HG03025 (cell line): ENCODE measurements around the gene PXDN.
"Not testable (repeated sequence)": the region's sequence is repeated elsewhere in the genome, so short reads cannot be mapped to it uniquely, and the experiment has no call there.

Source experiments
- ATAC-seq: cut with Tn5 transposase; IDR thresholded peaks from one replicate; pipeline ENCODE4 v1.9.1; 2021; ENCODE audit warnings: mild to moderate bottlenecking, moderate library complexity; ENCODE audit not compliant: unreplicated experiment, low FRiP score

PXDN gene

DNA sequence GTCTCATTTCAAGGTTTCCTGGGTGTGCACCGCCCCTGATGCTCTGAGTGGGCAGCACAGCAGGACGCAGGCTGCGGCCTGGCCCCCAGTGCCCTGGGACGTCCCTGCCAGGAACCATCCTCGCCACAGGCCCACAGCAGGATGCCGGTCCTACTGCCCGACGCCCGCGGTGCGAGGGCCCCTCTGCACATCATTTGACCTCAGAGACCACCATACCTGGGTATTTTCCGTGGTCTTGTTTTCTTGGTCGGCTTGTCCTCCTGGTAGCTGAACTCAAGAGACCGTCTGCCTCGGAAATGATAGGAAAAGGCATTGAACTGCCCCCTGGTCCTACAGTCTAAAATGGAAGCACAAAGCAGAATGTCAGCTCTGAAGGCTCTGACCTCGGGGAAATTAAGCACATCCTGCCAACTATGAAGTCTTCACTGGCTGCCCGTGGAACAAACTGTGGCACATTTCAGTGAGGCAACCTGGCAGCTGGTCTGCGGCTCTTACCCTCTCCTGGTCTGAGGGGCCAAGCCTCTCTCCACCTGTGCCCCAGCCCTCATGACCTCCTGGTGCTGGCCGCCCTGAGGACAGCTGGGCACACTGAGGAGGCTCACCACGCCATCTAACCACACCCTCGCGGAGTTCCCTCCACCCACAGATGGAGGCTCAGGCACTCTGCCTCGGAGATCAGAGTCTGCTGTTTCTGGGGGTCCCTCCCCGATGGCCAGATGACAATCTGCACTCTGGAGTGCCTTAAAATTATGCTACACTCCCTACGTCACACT lies 105.0 kb downstream of the PXDN start:
- ATAC-seq: no peak

DNA sequence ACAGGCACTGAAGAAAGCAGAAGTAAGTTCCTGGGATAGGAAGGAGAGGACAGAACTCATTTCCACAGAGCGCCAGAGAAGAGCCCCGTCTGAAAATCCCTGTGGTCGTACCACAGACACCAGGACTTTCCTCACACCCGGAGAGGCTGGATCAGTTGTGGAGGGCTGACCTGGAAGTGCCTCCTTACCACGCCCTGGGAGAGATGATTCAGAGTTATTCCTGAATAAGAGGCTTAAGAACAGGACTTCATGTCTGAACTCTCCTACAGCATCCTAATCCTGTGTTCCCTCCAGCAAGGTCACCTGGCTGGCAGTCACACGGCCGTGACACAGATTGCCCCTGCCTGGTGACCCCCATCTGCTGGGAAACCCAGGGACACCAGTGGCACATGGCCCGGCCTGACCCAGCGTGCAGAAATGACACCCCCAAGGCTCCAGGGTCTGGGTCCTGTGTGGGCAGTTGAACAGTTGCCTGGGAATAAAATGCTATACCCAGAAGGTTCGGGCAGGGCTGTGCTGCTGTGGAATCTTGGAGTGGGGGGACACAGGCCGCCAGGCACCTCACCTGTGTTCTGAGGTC lies 105.9 kb downstream of the PXDN start:
- ATAC-seq: no peak

DNA sequence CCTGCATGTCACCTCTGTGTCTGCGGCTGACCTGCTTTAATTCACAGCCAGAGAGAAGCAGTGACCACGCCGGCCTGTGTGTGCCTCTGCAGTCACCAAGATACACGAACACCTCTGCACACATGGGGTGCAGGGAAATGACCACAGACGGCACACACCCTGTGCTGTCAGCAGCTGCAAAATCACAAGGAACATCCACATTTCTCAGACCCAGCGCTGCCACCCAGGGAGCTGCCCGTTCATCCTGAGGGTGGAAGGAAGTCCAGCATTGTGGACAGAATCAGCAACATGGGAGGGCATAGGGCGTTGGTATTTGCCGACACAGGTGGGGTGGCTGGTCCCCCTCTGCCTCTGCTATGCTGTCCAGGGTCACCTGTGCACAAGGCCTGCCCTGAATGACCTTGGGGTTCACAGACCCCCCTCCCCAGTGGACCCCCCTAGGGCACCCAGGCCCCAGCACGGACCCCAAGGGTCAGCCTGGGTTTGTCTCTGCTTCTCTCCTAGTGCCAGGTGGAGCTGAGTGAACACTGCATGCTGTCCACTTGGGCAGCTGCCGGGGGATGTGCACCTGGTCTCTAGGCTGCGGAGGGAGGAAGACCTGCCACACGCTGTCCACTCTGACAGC lies 107.4 kb downstream of the PXDN start:
- no peak for ATAC-seq

GRCh38 chr2:1635823-1636222 lies 108.5 kb downstream of the PXDN start:
- ATAC-seq: no peak

GRCh38 chr2:1634681-1635341 lies 109.5 kb downstream of the PXDN start:
- no peak for ATAC-seq

DNA sequence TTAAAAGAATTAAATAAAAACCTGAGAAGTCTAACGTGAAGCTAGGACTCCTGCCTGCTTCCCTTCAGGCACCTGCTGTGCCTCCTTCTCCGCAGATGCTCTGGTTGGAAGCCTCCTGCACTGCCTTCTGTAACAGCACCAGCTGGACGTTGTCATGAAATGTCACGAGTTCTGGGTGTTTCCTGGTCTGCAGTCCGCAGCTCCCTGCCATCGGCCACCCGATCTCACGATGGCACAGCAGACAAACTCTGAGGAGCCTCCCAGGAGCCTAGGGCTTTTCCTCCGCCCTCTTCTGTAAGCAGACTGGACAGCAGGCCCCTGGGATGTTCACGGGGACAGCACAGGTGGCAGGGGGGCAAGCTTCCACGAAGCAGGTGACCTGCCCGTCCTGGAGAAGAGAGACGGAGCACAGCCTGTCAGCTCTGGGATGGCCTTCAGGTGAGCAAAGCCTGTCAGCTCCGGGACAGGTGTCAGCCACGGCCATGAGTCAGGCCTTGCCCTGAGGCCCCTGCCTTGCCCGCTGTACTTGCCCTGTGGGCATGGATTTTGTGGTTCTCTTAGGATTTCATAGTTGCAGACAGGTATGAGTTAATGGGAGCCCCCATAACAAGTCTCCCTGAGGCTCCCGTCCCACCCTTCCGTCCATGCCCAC lies 110.3 kb downstream of the PXDN start:
- no peak for ATAC-seq

- no peak for ATAC-seq
These were observed 111.1 kb downstream of the PXDN start for GRCh38 chr2:1633092-1633671.

- ATAC-seq: no peak
These were observed 111.8 kb downstream of the PXDN start for GRCh38 chr2:1632510-1632909.

GRCh38 chr2:1632002-1632348 lies 112.3 kb downstream of the PXDN start:
- no peak for ATAC-seq

GRCh38 chr2:1631292-1632001 lies 112.9 kb downstream of the PXDN start:
- no peak for ATAC-seq

GRCh38 chr2:1628893-1629292 lies 115.4 kb downstream of the PXDN start:
- ATAC-seq: no peak

DNA sequence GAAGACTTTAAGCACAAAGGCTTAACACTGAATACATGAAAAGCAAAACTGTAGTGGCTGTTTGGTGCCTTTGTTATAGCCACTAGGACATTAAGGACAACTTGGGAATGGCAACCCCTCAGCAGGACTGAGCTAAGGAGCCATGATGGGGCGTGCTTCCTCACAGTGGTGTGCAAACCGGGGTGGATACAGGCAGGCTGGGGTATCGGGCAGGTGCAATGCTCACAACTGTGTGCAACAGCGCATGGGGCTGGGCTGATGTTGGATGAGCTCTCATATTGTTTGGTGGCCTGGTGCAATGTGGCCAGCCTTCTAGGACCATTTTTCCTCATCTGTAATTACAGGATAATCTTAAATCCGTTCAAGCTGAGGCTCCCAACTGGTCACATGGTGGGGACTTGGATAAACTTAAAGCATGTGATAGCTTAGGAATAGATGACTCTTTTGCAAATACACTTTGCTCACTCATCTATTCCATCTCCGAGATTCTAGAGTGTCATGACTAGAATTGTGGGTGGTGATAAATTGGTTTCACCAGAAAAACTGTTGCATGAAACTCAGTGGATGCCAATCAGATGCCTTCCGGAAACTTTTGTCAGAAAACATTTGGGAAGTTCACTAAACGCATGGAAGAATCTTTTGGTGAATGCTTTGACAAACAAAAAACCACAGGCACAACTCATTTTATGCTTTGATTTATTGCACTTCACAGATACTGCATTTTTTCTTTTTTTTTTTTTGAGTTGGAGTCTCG lies 116.5 kb downstream of the PXDN start:
- ATAC-seq: no peak

DNA sequence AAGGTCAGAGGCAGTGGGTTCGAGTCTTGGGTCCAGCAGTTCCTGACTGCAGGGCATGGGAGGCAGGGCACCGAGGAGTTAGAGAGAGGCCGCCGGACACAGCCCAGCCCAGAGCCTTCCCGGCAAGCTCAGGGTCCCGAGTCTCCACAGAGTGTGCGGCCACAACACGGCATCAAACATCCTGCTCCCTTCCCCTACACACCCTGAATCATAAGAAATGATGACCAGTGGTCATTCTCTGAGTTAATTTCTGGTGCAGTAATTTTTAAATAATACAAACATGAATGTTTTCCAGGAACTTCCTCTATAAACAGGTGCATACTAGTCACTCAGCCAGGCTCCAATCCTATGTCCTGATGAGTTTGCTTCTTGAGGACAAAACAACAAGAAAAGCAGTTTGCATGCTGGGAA lies 118.0 kb downstream of the PXDN start:
- ATAC-seq: no peak

GRCh38 chr2:1625281-1626001 lies 118.9 kb downstream of the PXDN start:
- no peak for ATAC-seq

DNA sequence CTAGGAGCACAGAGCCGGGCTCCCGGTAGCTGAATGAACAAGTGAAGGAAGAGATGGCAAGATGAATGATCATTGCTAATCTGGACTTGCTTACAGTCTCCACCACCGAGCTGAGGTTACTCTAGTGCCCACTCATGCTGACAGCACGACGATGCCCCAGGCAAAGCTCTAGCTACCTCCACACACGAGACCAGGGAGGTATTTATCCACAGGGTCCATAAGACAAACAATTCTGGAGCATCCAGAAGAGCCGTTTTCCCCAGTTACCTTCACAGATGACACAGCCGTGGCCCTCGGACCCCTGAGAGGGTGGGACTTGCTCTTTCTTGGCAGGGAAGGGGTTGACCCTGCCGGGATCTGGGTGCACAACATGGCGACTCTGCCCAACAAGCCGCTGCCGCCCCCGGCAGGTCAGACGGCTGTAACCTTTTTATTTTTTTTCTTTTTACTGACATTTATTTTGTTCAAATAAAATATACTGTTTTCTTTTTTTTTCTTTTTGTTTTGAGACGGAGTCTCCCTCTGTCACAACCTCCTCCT lies 120.3 kb downstream of the PXDN start:
- ATAC-seq: no peak

DNA sequence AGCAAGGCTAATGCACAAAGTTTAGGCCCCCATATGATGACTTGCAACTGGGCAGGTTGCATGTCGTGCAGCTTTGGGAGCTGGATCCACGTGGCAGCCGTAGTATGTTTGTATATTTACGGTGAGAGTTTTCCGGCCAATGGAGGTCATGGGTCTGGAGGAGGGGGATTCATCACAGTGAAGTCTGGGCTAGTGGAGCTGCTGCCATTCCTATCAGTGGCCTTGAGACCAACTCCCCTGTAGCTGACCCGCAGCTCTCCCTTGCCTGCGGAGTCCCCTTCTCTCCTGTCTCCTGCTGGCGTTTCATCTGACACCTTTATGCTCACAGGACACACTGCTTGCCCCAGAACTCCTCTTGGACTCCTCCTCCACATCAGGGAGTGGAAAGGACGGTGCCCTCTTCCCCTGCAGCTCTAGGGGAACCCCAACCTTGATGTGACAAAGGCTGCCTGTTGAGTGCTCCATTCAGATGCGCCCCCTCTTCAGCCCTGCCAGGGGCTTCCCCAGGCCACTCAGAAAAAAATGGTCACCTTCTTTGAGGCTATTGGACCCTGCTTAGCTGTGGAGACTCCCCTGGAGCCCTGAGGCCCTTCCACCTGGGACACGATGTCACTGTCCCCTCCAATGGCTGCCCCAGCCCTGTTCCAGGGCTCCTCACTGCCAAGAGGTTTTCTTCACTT lies 121.7 kb downstream of the PXDN start:
- no peak for ATAC-seq

- not testable (repeated sequence) for ATAC-seq
These were observed 122.3 kb downstream of the PXDN start for GRCh38 chr2:1621976-1622375.

DNA sequence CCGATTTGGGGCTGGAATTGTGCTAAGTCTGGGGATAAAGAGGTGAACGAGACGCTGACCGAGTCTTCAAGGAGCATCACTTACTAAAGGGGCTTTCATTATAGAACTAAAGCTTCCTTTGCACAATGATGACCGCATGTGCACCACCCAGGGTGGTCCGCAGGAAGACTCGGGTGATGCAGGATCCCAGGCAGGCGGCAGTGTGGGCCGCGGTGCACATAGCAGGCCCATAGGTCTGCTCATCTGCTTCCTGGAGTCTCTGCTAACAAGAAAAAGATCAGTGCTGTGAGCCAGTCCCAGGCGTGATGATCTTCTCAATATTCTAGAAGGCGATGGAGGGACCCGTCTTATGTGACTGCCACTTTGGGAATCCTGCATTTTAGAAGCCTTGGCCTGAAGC lies 122.8 kb downstream of the PXDN start:
- no peak for ATAC-seq
